K562 (cell line): Measurements from ENCODE around the gene ARV1. TPM values are rescaled to one million over a fixed set of nuclear protein-coding genes. Genes with fewer than 3 reads are reported as not detected.

Experiments
- ATAC-seq: fragments of 200-7000 bp; cut with Tn5 transposase; 3 replicates; pipeline ENCODE4 v1.9.1; 2020; ENCODE audit warnings: moderate library complexity
- BruUV-seq: library from RNA; stranded (reverse); fragments of 400-500 nt; replicated peaks from 2 replicates; lab custom pipeline; 2021; lab: Mats Ljungman, UMichigan
- CTCF ChIA-PET: fragments of 300-600 bp; formaldehyde crosslinking; extraction: SDS; loops from one replicate; lab custom pipeline; 2021; ENCODE audit warnings: low intra/inter-chr PET ratio; lab: Yijun Ruan, JAX
- POLR2A ChIA-PET: fragments of 300-600, 350-650 bp; sonication (Branson Sonifier 250); formaldehyde crosslinking; extraction: SDS; loops from one replicate; lab custom pipeline; 2021; ENCODE audit warnings: antibody characterized with exemption, inconsistent platforms; lab: Yijun Ruan, JAX
- DNase-seq, 4 experiments: peaks; one replicate each; pipeline versions ENCODE4 v3.0.0 to v3.0.0-alpha.2; 2011 to 2018; ENCODE audit warnings: low spot score in 3 of 4, mixed read lengths in 3 of 4; ENCODE audit errors: extremely low read depth in 1 of 4
- FAIRE-seq: peaks from 2 replicates; lab custom pipeline; 2011; peaks lifted over from hg19 to GRCh38; lab: Jason Lieb, UNC
- H2AFZ ChIP-seq: 2 replicates; pipeline ENCODE4 v1.6.0; 2011; ENCODE audit warnings: low read depth, low read length, control low read depth, inconsistent platforms
- H3K27ac ChIP-seq: fragments of 200-600 bp; 3 replicates; pipeline ENCODE4 v1.8.0; 2011; ENCODE audit warnings: low read depth, mild to moderate bottlenecking, control low read depth, inconsistent platforms, low read length, moderate library complexity, mixed read lengths; ENCODE audit errors: extremely low read depth
- H3K27me3 ChIP-seq, 2 experiments: fragments of 300-600 bp in 1 of 2; 2 replicates in 1 of 2; 3 replicates in 1 of 2; pipeline versions ENCODE4 v1.6.0 to v1.8.0; 2011; ENCODE audit warnings: inconsistent platforms in 2 of 2, low read length in 2 of 2, mild to moderate bottlenecking in 1 of 2, mixed read lengths in 1 of 2, moderate library complexity in 1 of 2; ENCODE audit not compliant: control insufficient read depth in 2 of 2, insufficient read depth in 2 of 2
- H3K36me3 ChIP-seq: fragments of 300-600 bp; 3 replicates; pipeline ENCODE4 v1.8.0; 2011; ENCODE audit warnings: mild to moderate bottlenecking, low read length, inconsistent platforms; ENCODE audit not compliant: control insufficient read depth, insufficient read depth
- H3K4me1 ChIP-seq, 2 experiments: fragments of 200-600 bp in 1 of 2; replicated peaks in 1 of 2; 2 replicates in 1 of 2; 3 replicates in 1 of 2; pipeline versions ENCODE4 v1.5.1 to v1.8.0; 2011; ENCODE audit warnings: inconsistent platforms in 2 of 2, low read length in 2 of 2, mild to moderate bottlenecking in 1 of 2, mixed read lengths in 1 of 2, moderate library complexity in 1 of 2; ENCODE audit not compliant: control insufficient read depth in 2 of 2, insufficient read depth in 2 of 2
- H3K4me2 ChIP-seq: 2 replicates; pipeline ENCODE4 v1.6.1; 2011; ENCODE audit warnings: low read length, control low read depth, inconsistent platforms, mixed read lengths; ENCODE audit not compliant: insufficient read depth
- H3K4me3 ChIP-seq: fragments of 200-600 bp; sonication (generic), shearing (Covaris generic); 2 replicates; pipeline ENCODE4 v1.5.1; 2016; ENCODE audit warnings: control low read depth, inconsistent platforms
- H3K79me2 ChIP-seq: fragments of 200-600 bp; 3 replicates; pipeline ENCODE4 v1.8.0; 2011; ENCODE audit warnings: low read length, inconsistent platforms; ENCODE audit not compliant: control insufficient read depth, insufficient read depth
- H3K9ac ChIP-seq, 2 experiments: 2 replicates each; pipeline versions ENCODE4 v1.6.0 to v1.6.1; 2011; ENCODE audit warnings: low read depth in 2 of 2, low read length in 2 of 2, control low read depth in 1 of 2, inconsistent platforms in 1 of 2, mild to moderate bottlenecking in 1 of 2, mixed read lengths in 1 of 2; ENCODE audit not compliant: insufficient read depth in 1 of 2
- H3K9me1 ChIP-seq: one replicate; pipeline ENCODE4 v1.6.0; 2011; ENCODE audit warnings: inconsistent platforms, mild to moderate bottlenecking, low read length, moderate library complexity; ENCODE audit not compliant: control insufficient read depth, insufficient read depth
- H3K9me3 ChIP-seq: replicated peaks from 2 replicates; pipeline ENCODE4 v1.5.1; 2011; ENCODE audit warnings: low read depth, low read length, inconsistent platforms; ENCODE audit not compliant: control insufficient read depth, insufficient read depth
- H4K20me1 ChIP-seq: replicated peaks from 2 replicates; pipeline ENCODE4 v1.6.1; 2011; ENCODE audit warnings: low read length, inconsistent platforms, mixed read lengths; ENCODE audit not compliant: control insufficient read depth, insufficient read depth
- KLF6 ChIP-seq: fragments of 250-450 bp; sonication (Bioruptor Pico); IDR thresholded peaks from 2 replicates; pipeline ENCODE4 v1.4.0; 2020; ENCODE audit warnings: mild to moderate bottlenecking, moderate library complexity, borderline replicate concordance
- ZNF695 ChIP-seq: fragments of 450-650 bp; formaldehyde crosslinking; IDR thresholded peaks from 2 replicates; pipeline ENCODE4 v1.4.0; 2020; ENCODE audit warnings: mild to moderate bottlenecking, moderate library complexity
- WGBS: fragments of 100-300 bp; shearing (Covaris generic); methylation state at CpG from one replicate; pipeline ENCODE4 v1.1.6; 2016; ENCODE audit warnings: low coverage, mixed read lengths; ENCODE audit not compliant: insufficient coverage; ENCODE audit errors: missing lambda C conversion rate; 5-methylcytosine and 5-hydroxymethylcytosine counted together
- in situ Hi-C: fragments of 300-500 bp; cut with MboI; formaldehyde crosslinking; loops from 4 replicates; pipeline ENCODE4 v1.15.0; 2018; ENCODE audit warnings: inconsistent platforms, mixed read lengths
- intact Hi-C: fragments of 100-400 bp; cut with micrococcal nuclease; formaldehyde crosslinking; loops from 2 replicates; pipeline ENCODE4 v1.14.2; 2022
- polyA plus RNA-seq, 8 experiments: library from polyadenylated mRNA; depleted of rRNA in 4 of 8; stranded (reverse) in 5 of 8; unstranded in 3 of 8; fragments of >200 nt; fragmentation: Nextera tagmentation in 2 of 8; fragmentation: Illumina TruSeq in 1 of 8; extraction: Ambion mirVana in 2 of 8; extraction: Trizol in 1 of 8; gene quantifications; 2 replicates each; pipeline versions ENCODE4 v1.2.1 to v1.2.3, GENCODE V29; 2011 to 2014; ENCODE audit warnings: inconsistent platforms in 1 of 8, missing spikeins in 1 of 8
- total RNA-seq, 7 experiments: library from RNA; depleted of rRNA in 6 of 7; stranded (reverse); fragments of >200 nt in 6 of 7; fragmentation: Illumina TruSeq in 2 of 7; extraction: Trizol in 2 of 7; gene quantifications; 2 replicates each; pipeline versions ENCODE4 v1.2.1 to v1.2.3, GENCODE V29; 2011 to 2021; ENCODE audit warnings: low replicate concordance in 1 of 7
- TF ChIP-seq, protein P1 (sequence below), 2 experiments: fragments of 200-800 bp in 1 of 2; sonication (Bioruptor generic) in 1 of 2; sonication (generic) in 1 of 2; formaldehyde crosslinking in 1 of 2; IDR thresholded peaks in 1 of 2; conservative IDR thresholded peaks in 1 of 2; 2 replicates each; pipeline versions ENCODE4 v1.5.0 to v1.6.1; 2016 to 2020; ENCODE audit warnings: missing compliant biosample characterization in 1 of 2, missing genetic modification characterization in 1 of 2, missing genetic modification reagents in 1 of 2
- TF ChIP-seq, protein P2 (sequence below): fragments of 250-450 bp; sonication (Bioruptor Pico); IDR thresholded peaks from 2 replicates; pipeline ENCODE4 v1.4.0; 2020; ENCODE audit warnings: mild to moderate bottlenecking, moderate library complexity, borderline replicate concordance

Gene ARV1
- total and polyA plus RNA-seq, 9 of the 15 experiments (the other 6 are each of a cell fraction or from before 2014, with no cell fraction given), result 54.8 to 139 (median 74.0) TPM

DNA sequence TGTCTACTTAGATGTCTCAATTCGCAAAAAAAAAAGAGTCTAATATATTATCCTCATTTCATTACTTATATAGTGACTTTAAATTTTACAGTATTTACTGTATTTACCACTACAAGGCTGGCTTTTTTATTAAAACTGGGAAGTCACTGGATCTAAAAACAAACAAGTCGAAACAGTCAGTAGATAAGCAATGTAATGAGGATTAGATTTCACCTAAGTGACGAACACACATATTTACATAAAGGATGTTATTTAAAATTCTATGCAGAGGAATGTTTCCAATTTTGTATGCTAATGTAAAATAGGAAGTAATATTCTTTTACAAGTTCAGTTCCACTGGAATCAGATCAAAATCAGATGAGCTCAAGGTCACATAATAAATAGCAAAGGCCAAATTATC, 28.5 kb upstream of the ARV1 start:
- H3K27me3 ChIP-seq, result no peaks in the 10 kb centered on the region
- POLR2A ChIA-PET, result interaction anchor here (0.8 to 1.8 kb wide), 5 partner anchors 9 to 24 kb away, joined by 3 to 6 read pairs (median 4); no protein-coding TSS in a partner anchor
- ATAC-seq (no peak), DNase-seq (no peak), FAIRE-seq (no peak)
- TF ChIP-seq ZNF695 (CRISPR knock-in tag), result no peak
- TF ChIP-seq, protein P1, sequence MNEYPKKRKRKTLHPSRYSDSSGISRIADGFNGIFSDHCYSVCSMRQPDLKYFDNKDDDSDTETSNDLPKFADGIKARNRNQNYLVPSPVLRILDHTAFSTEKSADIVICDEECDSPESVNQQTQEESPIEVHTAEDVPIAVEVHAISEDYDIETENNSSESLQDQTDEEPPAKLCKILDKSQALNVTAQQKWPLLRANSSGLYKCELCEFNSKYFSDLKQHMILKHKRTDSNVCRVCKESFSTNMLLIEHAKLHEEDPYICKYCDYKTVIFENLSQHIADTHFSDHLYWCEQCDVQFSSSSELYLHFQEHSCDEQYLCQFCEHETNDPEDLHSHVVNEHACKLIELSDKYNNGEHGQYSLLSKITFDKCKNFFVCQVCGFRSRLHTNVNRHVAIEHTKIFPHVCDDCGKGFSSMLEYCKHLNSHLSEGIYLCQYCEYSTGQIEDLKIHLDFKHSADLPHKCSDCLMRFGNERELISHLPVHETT (CRISPR knock-in tag; conservative IDR thresholded peaks at IDR 0.05 in 1 of 2, IDR thresholded peaks at IDR 0.05 in 1 of 2), result no peak
- TF ChIP-seq, protein P2, sequence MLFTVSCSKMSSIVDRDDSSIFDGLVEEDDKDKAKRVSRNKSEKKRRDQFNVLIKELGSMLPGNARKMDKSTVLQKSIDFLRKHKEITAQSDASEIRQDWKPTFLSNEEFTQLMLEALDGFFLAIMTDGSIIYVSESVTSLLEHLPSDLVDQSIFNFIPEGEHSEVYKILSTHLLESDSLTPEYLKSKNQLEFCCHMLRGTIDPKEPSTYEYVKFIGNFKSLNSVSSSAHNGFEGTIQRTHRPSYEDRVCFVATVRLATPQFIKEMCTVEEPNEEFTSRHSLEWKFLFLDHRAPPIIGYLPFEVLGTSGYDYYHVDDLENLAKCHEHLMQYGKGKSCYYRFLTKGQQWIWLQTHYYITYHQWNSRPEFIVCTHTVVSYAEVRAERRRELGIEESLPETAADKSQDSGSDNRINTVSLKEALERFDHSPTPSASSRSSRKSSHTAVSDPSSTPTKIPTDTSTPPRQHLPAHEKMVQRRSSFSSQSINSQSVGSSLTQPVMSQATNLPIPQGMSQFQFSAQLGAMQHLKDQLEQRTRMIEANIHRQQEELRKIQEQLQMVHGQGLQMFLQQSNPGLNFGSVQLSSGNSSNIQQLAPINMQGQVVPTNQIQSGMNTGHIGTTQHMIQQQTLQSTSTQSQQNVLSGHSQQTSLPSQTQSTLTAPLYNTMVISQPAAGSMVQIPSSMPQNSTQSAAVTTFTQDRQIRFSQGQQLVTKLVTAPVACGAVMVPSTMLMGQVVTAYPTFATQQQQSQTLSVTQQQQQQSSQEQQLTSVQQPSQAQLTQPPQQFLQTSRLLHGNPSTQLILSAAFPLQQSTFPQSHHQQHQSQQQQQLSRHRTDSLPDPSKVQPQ, result no peak
- TF ChIP-seq KLF6 (CRISPR knock-in tag), result no peak
- H2AFZ ChIP-seq, result no peak overlapping the region
- no peaks in the 10 kb centered on the region for H3K79me2 ChIP-seq
- H3K9me3 ChIP-seq, result no peaks in the 10 kb centered on the region
- CTCF ChIA-PET, result no interaction called here
- no peaks in the 10 kb centered on the region for H3K9me1 ChIP-seq
- in situ Hi-C loops (no loop called here), intact Hi-C loops (no loop called here)
- no peak overlapping the region for H3K4me3 ChIP-seq
- H4K20me1 ChIP-seq, result no peaks in the 10 kb centered on the region
- no peak overlapping the region for H3K9ac ChIP-seq
- H3K36me3 ChIP-seq, result no peaks in the 10 kb centered on the region
- H3K4me1 ChIP-seq, result no peaks in the 10 kb centered on the region
- H3K4me2 ChIP-seq, result no peak overlapping the region
- WGBS, result 38% methylated on average over 3 of the region's 3 CpGs
- no TSS peak for BruUV-seq
- H3K27ac ChIP-seq, result no peak overlapping the region
